ENCODE measurements around the gene AP3B1. TPM values are rescaled to one million over a fixed set of nuclear protein-coding genes. Genes with fewer than 3 reads are reported as not detected.

AP3B1 gene
- total and polyA plus RNA-seq, 2 of the 8 experiments (the other 6 are each of a cell fraction or from before 2014, with no cell fraction given): 45.8 to 48.3 TPM

GRCh38 chr5:78103232-78103918 lies 191.1 kb downstream of the AP3B1 start (continued):
- no peak for TF ChIP-seq SP1 (IDR thresholded peaks at IDR 0.05; ENCODE audit: low read depth, low read length)
- TF ChIP-seq SIRT6 (IDR thresholded peaks at IDR 0.05; ENCODE audit: low read length): no peak
- no peak for TF ChIP-seq TCF12 (IDR thresholded peaks at IDR 0.05; ENCODE audit: low read depth, low read length)
- no peak for TF ChIP-seq SRF (IDR thresholded peaks at IDR 0.05; ENCODE audit: low read depth, low read length)
- no peak for TF ChIP-seq TEAD4 (IDR thresholded peaks at IDR 0.05; ENCODE audit: low read depth, low read length)
- no peak for TF ChIP-seq FOSL1 (IDR thresholded peaks at IDR 0.05; ENCODE audit: insufficient read depth, low read depth, low read length)
- TF ChIP-seq EGR1 (IDR thresholded peaks at IDR 0.05; ENCODE audit: borderline replicate concordance, low read depth, low read length): no peak

All from H1 (cell line).